ENCODE data around the gene CAMSAP1.

The CAMSAP1 gene

GRCh38 chr9:135772702-135773493 lies 134.4 kb downstream of the CAMSAP1 start:
- Histone ChIP-seq H3K4me2 (ENCODE audit: insufficient read depth, low read length) (no peak overlapping the region), H3K36me3 (ENCODE audit: insufficient read depth, low read length) (no peaks in the 10 kb centered on the region), H4K20me1 (ENCODE audit: insufficient read depth, low read length) (no peaks in the 10 kb centered on the region; the same call in 1 of the 2 replicates), H3K9me3 (ENCODE audit: insufficient read depth, low read length, severe bottlenecking) (no peaks in the 10 kb centered on the region), H3K4me1 (ENCODE audit: insufficient read depth, low read length) (no peaks in the 10 kb centered on the region), H3K27ac (ENCODE audit: low read length) (no peak overlapping the region), H3K27me3 (ENCODE audit: insufficient read depth, low read length, poor library complexity) (no peaks in the 10 kb centered on the region), H2AFZ (ENCODE audit: low read depth, low read length) (no peak overlapping the region), H3K4me3 (ENCODE audit: low read depth in 1 of 2, low read length in 2 of 2) (no peak overlapping the region), H3K9ac (ENCODE audit: low read depth, low read length) (no peak overlapping the region), H3K79me2 (ENCODE audit: insufficient read depth, low read length) (no peaks in the 10 kb centered on the region)
- TF ChIP-seq EZH2 (IDR thresholded peaks at IDR 0.05; ENCODE audit: borderline replicate concordance, low read depth, low read length, severe bottlenecking): no peak
- TF ChIP-seq CTCF (IDR thresholded peaks at IDR 0.05; ENCODE audit: borderline replicate concordance, extremely low read depth, low read length, poor library complexity, severe bottlenecking): no peak
- DNase-seq: no peak
- ATAC-seq (ENCODE audit: insufficient read depth, low read depth): no peak

DNA sequence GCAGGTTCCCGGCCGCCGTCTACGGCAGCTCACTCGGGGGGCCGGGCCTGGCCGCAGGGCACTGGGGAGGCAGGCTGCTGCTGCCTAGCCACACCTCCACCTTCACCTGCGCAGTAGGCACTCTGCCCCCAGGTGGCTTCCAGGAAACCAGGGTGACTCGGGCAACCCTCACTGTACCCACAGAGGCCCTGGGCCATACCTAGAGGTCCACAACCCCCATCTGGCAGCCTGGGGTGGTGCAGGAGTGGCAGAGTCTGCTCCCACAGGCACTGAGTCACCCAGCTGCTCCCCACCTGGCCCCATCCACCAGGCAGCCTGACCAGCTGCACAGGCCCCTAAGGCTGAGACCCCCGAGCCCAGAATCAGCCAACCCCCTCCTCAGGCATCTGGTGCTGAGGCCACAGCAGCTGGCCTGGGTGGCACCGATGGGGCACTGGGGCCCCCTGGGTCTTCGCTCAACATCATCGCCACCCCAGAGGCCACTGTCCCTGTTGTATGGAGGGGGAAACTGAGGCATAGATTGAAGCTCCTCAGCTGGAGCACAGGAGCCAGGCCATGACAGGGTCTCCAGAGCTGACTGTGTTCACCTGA lies 135.2 kb downstream of the CAMSAP1 start:
- no peak overlapping the region for H3K27ac ChIP-seq (ENCODE audit: low read length)
- H3K4me3 ChIP-seq (ENCODE audit: low read depth in 1 of 2, low read length in 2 of 2): no peak overlapping the region
- H3K4me2 ChIP-seq (ENCODE audit: insufficient read depth, low read length): no peak overlapping the region
- no peaks in the 10 kb centered on the region for H3K79me2 ChIP-seq (ENCODE audit: insufficient read depth, low read length)
- H2AFZ ChIP-seq (ENCODE audit: low read depth, low read length): no peak overlapping the region
- H3K27me3 ChIP-seq (ENCODE audit: insufficient read depth, low read length, poor library complexity): no peaks in the 10 kb centered on the region
- ATAC-seq (ENCODE audit: insufficient read depth, low read depth) (no peak), DNase-seq (no peak)
- no peaks in the 10 kb centered on the region; the same call in 1 of the 2 replicates for H4K20me1 ChIP-seq (ENCODE audit: insufficient read depth, low read length)
- no peaks in the 10 kb centered on the region for H3K4me1 ChIP-seq (ENCODE audit: insufficient read depth, low read length)
- H3K36me3 ChIP-seq (ENCODE audit: insufficient read depth, low read length): no peaks in the 10 kb centered on the region
- peaks cover under 1% of the 10 kb centered on the region for H3K9me3 ChIP-seq (ENCODE audit: insufficient read depth, low read length, severe bottlenecking)
- H3K9ac ChIP-seq (ENCODE audit: low read depth, low read length): no peak overlapping the region
- TF ChIP-seq EZH2 (IDR thresholded peaks at IDR 0.05; ENCODE audit: borderline replicate concordance, low read depth, low read length, severe bottlenecking) (no peak), CTCF (IDR thresholded peaks at IDR 0.05; ENCODE audit: borderline replicate concordance, extremely low read depth, low read length, poor library complexity, severe bottlenecking) (no peak)

DNA sequence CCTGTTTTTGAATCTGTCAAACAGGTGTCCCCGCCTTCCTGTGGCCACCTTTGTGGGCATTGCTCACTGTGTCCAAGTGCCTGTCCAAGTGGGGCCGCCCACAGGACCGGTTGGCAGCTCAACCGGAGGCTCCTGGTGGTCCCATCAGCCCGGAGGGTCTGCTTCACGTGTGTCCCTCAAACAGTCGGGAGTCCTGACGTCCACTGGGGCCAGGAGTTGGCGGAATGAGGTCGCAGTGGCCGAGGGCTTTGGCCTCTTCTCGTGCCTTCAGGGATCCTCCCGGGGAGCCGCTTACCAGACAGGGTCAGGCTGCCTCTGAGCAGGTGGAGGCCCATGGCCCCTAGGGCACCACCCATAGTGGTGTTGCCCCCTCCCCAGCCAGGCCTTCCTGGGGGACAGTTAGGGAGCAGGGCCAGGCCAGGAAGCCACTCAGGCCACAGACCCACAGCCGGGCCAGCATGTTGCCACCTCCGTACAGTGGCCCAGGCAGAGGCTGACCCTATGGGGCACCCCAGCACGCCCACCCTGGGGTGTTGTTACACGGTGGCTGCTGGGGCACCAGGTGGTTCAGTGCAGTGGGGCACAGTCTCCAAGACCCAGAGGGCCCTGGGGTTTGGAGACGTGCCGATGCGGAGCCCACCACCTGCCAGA lies 135.8 kb downstream of the CAMSAP1 start:
- Histone ChIP-seq H3K4me3 (ENCODE audit: low read depth in 1 of 2, low read length in 2 of 2) (no peak overlapping the region), H3K27ac (ENCODE audit: low read length) (no peak overlapping the region), H3K9me3 (ENCODE audit: insufficient read depth, low read length, severe bottlenecking) (peaks cover 6% of the 10 kb centered on the region), H2AFZ (ENCODE audit: low read depth, low read length) (no peak overlapping the region), H3K27me3 (ENCODE audit: insufficient read depth, low read length, poor library complexity) (no peaks in the 10 kb centered on the region), H3K4me1 (ENCODE audit: insufficient read depth, low read length) (no peaks in the 10 kb centered on the region), H3K9ac (ENCODE audit: low read depth, low read length) (no peak overlapping the region), H3K79me2 (ENCODE audit: insufficient read depth, low read length) (no peaks in the 10 kb centered on the region), H3K36me3 (ENCODE audit: insufficient read depth, low read length) (no peaks in the 10 kb centered on the region), H4K20me1 (ENCODE audit: insufficient read depth, low read length) (no peaks in the 10 kb centered on the region; the same call in 1 of the 2 replicates), H3K4me2 (ENCODE audit: insufficient read depth, low read length) (no peak overlapping the region)
- ATAC-seq (ENCODE audit: insufficient read depth, low read depth): no peak
- DNase-seq: no peak
- TF ChIP-seq EZH2 (IDR thresholded peaks at IDR 0.05; ENCODE audit: borderline replicate concordance, low read depth, low read length, severe bottlenecking): no peak
- TF ChIP-seq CTCF (IDR thresholded peaks at IDR 0.05; ENCODE audit: borderline replicate concordance, extremely low read depth, low read length, poor library complexity, severe bottlenecking): no peak
